ENCODE data around the gene ZMIZ1. TPM values are rescaled to one million over a fixed set of nuclear protein-coding genes. Genes with fewer than 3 reads are reported as not detected.

ZMIZ1 gene
- total and polyA plus RNA-seq, 2 donors from 2014 or later, result 14.2 to 97.6 TPM

DNA sequence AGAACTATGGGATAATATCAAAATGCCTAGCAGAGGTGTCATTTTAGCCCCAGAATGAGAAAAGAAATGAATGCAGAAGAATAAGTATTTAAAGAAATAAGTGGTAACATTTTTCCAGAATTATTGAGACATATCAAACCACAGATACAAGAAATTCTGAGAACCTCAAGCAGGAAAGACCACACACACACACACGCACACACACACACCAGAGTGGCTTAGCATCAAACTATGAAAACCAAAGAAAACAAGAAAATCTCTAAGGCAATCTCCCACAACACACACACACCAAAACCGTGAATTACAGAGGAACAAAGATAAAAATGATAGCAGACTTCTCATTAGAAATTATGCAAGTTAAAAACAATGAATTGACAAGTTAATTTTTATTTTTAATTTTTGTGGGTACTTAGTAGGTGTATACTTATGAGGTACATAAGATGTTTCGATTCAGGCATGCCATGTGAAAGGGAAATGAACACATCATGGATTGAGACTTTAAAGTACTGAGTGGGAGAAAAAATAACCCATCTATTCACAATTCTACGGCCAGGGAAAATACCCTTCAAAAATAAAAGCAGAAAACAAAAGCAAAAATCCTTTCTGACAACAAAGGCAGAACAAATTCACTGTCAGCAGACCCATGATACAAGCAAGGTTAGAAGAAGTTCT, 293.1 kb downstream of the ZMIZ1 start:
- Histone ChIP-seq H3K9me3 (ENCODE audit: control insufficient read depth in 2 of 3, insufficient read depth in 1 of 3, low read length in 3 of 3) (no peaks in the 10 kb centered on the region), H3K27me3 (ENCODE audit: control insufficient read depth, insufficient read depth, low read length) (no peaks in the 10 kb centered on the region), H3K36me3 (ENCODE audit: control insufficient read depth in 2 of 3, insufficient read depth in 3 of 3, low read length in 3 of 3) (no peaks in the 10 kb centered on the region), H3K27ac (ENCODE audit: low read depth in 2 of 2, low read length in 2 of 2) (no peak overlapping the region), H3K9ac (ENCODE audit: low read length in 3 of 3) (no peak overlapping the region), H3K4me1 (ENCODE audit: control insufficient read depth in 2 of 3, insufficient read depth in 2 of 3, low read depth in 1 of 3, low read length in 3 of 3) (no peaks in the 10 kb centered on the region), H3K4me3 (ENCODE audit: low read length in 3 of 3) (no peak overlapping the region)
- DNase-seq, result no peak
- TF ChIP-seq, protein P1, sequence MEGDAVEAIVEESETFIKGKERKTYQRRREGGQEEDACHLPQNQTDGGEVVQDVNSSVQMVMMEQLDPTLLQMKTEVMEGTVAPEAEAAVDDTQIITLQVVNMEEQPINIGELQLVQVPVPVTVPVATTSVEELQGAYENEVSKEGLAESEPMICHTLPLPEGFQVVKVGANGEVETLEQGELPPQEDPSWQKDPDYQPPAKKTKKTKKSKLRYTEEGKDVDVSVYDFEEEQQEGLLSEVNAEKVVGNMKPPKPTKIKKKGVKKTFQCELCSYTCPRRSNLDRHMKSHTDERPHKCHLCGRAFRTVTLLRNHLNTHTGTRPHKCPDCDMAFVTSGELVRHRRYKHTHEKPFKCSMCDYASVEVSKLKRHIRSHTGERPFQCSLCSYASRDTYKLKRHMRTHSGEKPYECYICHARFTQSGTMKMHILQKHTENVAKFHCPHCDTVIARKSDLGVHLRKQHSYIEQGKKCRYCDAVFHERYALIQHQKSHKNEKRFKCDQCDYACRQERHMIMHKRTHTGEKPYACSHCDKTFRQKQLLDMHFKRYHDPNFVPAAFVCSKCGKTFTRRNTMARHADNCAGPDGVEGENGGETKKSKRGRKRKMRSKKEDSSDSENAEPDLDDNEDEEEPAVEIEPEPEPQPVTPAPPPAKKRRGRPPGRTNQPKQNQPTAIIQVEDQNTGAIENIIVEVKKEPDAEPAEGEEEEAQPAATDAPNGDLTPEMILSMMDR (IDR thresholded peaks at IDR 0.05; ENCODE audit: borderline replicate concordance, extremely low read depth, insufficient read depth), result no peak
- no peak for FAIRE-seq
- intact Hi-C loops (cut with DNase I), result no loop called here

All from kidney (tissue), 14 donors.